GM19452 (cell line): Measurements from ENCODE around the gene PCDHB13.

Source experiments
- ATAC-seq: cut with Tn5 transposase; IDR thresholded peaks from one replicate; pipeline ENCODE4 v1.9.1; 2021; ENCODE audit not compliant: unreplicated experiment

PCDHB13 gene

GRCh38 chr5:141260458-141261237 lies 46.9 kb downstream of the PCDHB13 start:
- no peak for ATAC-seq

GRCh38 chr5:141261238-141261546 lies 47.5 kb downstream of the PCDHB13 start:
- no peak for ATAC-seq
